Stimulated activated CD4-positive, alpha-beta T cell treated with anti-CD3 and anti-CD28 coated beads, Interleukin-2, amount 100 ng/mL, for 24 hours (primary cell): ENCODE measurements around the gene ZRANB3.
A peak's percentile ranks its signal among the peaks of the same experiment; 100 is the strongest.
"Not testable (repeated sequence)": the region's sequence is repeated elsewhere in the genome, so short reads cannot be mapped to it uniquely, and the experiment has no call there.

Experiments used
- DNase-seq, 2 donors: peaks; one replicate each; pipeline ENCODE4 v3.0.0-alpha.2; 2020

The ZRANB3 gene

GRCh38 chr2:135530313-135531230 lies at the start of gene ZRANB3:
TSS of gene ZRANB3 (minus strand) at chr2:135531218.
- peak; percentile 91 to 95 for DNase-seq

GRCh38 chr2:135573620-135574019 lies 42.6 kb upstream of the ZRANB3 start:
- DNase-seq = no peak

- DNase-seq = no peak
These were observed 39.9 kb upstream of the ZRANB3 start for GRCh38 chr2:135570884-135571283.

GRCh38 chr2:135563793-135564192 lies 32.8 kb upstream of the ZRANB3 start:
- peak in 1 of 2 donors; percentile 12 for DNase-seq

- DNase-seq = no peak
These were observed 30.9 kb upstream of the ZRANB3 start for GRCh38 chr2:135561925-135562324.

GRCh38 chr2:135557530-135557929 lies 26.5 kb upstream of the ZRANB3 start:
- DNase-seq = no peak

- DNase-seq = no peak
These were observed 24.3 kb upstream of the ZRANB3 start for GRCh38 chr2:135555311-135555710.

GRCh38 chr2:135552887-135553286 lies 21.9 kb upstream of the ZRANB3 start:
- DNase-seq = no peak

- no peak for DNase-seq
These were observed 20.3 kb upstream of the ZRANB3 start for GRCh38 chr2:135551356-135551755.

GRCh38 chr2:135547311-135547710 lies 16.3 kb upstream of the ZRANB3 start:
- DNase-seq = no peak

GRCh38 chr2:135546436-135546835 lies 15.4 kb upstream of the ZRANB3 start:
- DNase-seq = no peak

GRCh38 chr2:135533545-135533944 lies 2.5 kb upstream of the ZRANB3 start:
- DNase-seq = not testable (repeated sequence)

- DNase-seq = no peak
These were observed 1.6 kb upstream of the ZRANB3 start for GRCh38 chr2:135532581-135532980.

- peak; percentile 93 to 96 for DNase-seq
These were observed 496 bp upstream of the ZRANB3 start, which contains the start of gene R3HDM1 for GRCh38 chr2:135531231-135532197. TSS of gene R3HDM1 (plus strand) at chr2:135531484. CDS start at chr2:135604846, 73,362 bp downstream.

- DNase-seq = no peak
These were observed 3.0 kb downstream of the ZRANB3 start for GRCh38 chr2:135528006-135528405.

GRCh38 chr2:135525786-135526185 lies 5.2 kb downstream of the ZRANB3 start:
- no peak for DNase-seq

- DNase-seq = no peak
These were observed 18.9 kb downstream of the ZRANB3 start for GRCh38 chr2:135512099-135512498.

GRCh38 chr2:135510577-135510976 lies 20.4 kb downstream of the ZRANB3 start:
- no peak for DNase-seq

- DNase-seq = no peak
These were observed 26.2 kb downstream of the ZRANB3 start for GRCh38 chr2:135504811-135505210.

- not testable (repeated sequence) for DNase-seq
These were observed 32.4 kb downstream of the ZRANB3 start for GRCh38 chr2:135498588-135498987.

GRCh38 chr2:135494917-135495316 lies 36.1 kb downstream of the ZRANB3 start:
- no peak for DNase-seq

GRCh38 chr2:135494503-135494902 lies 36.5 kb downstream of the ZRANB3 start:
- no peak for DNase-seq

GRCh38 chr2:135490376-135490775 lies 40.6 kb downstream of the ZRANB3 start:
- no peak for DNase-seq
